Kidney (tissue), 14 donors: ENCODE results near the gene MB21D2. TPM values are rescaled to one million over a fixed set of nuclear protein-coding genes. Genes with fewer than 3 reads are reported as not detected.

Experiments
- DNase-seq, 5 donors: peaks; one replicate each; pipeline ENCODE4 v3.0.0-alpha.2; 2013 to 2020
- FAIRE-seq: peaks from 2 replicates; lab custom pipeline; 2012; peaks lifted over from hg19 to GRCh38; lab: Jason Lieb, UNC
- H3K27ac ChIP-seq, 2 donors: one replicate each; pipeline ENCODE4 v1.7.0; 2013; ENCODE audit warnings: low read depth in 2 of 2, low read length in 2 of 2, inconsistent platforms in 1 of 2
- H3K27me3 ChIP-seq: one replicate; pipeline ENCODE4 v1.7.1; 2013; ENCODE audit warnings: low read length, inconsistent platforms; ENCODE audit not compliant: control insufficient read depth, insufficient read depth
- H3K36me3 ChIP-seq, 3 donors: one replicate each; pipeline versions ENCODE4 v1.7.0 to v1.7.1; 2013; ENCODE audit warnings: low read length in 3 of 3, control low read depth in 1 of 3, inconsistent platforms in 1 of 3; ENCODE audit not compliant: insufficient read depth in 3 of 3, control insufficient read depth in 2 of 3
- H3K4me1 ChIP-seq, 3 donors: one replicate each; pipeline versions ENCODE4 v1.7.0 to v1.7.1; 2013; ENCODE audit warnings: low read length in 3 of 3, inconsistent platforms in 1 of 3, low read depth in 1 of 3; ENCODE audit not compliant: control insufficient read depth in 2 of 3, insufficient read depth in 2 of 3
- H3K4me3 ChIP-seq, 3 donors: one replicate each; pipeline versions ENCODE4 v1.7.0 to v1.8.1; 2013; ENCODE audit warnings: low read length in 3 of 3, control low read depth in 1 of 3, inconsistent platforms in 1 of 3
- H3K9ac ChIP-seq, 3 donors: one replicate each; pipeline versions ENCODE4 v1.7.0 to v1.7.1; 2013; ENCODE audit warnings: low read length in 3 of 3, control low read depth in 1 of 3, inconsistent platforms in 1 of 3
- H3K9me3 ChIP-seq, 3 donors: one replicate each; pipeline versions ENCODE4 v1.7.0 to v1.7.1; 2013; ENCODE audit warnings: low read length in 3 of 3, control low read depth in 1 of 3, inconsistent platforms in 1 of 3; ENCODE audit not compliant: control insufficient read depth in 2 of 3, insufficient read depth in 1 of 3
- intact Hi-C: fragments of 100-400 bp; cut with DNase I; formaldehyde crosslinking; loops from one replicate; pipeline ENCODE4 v1.11.1; 2022
- polyA plus RNA-seq: library from polyadenylated mRNA; stranded (reverse); fragments of 350-450 nt; fragmentation: Illumina TruSeq; extraction: RNeasy Lipid Tissue Mini Kit (QIAGEN cat#74804); gene quantifications from one replicate; pipeline ENCODE4 v1.2.3, GENCODE V29; 2014; ENCODE audit warnings: low read depth, low replicate concordance; ENCODE audit not compliant: insufficient read depth
- total RNA-seq: library from RNA; stranded (reverse); fragmentation: NEBNext Ultra II Directional; extraction: Animal tissue kit (Norgen Biotek cat#: 25700); gene quantifications from one replicate; pipeline ENCODE4 v1.2.1, GENCODE V29; 2021
- TF ChIP-seq, protein P1 (sequence below): IDR thresholded peaks from 3 replicates; pipeline ENCODE4 v1.5.1; 2012; ENCODE audit warnings: mild to moderate bottlenecking, moderate library complexity, borderline replicate concordance; ENCODE audit not compliant: insufficient read depth; ENCODE audit errors: extremely low read depth
- donor health status: control.
- donor health status: control.
- donor health status: control.
- donor health status: control.
- donor health status: control.
- donor health status: DM: yes; HTN: yes; CAD: no.
- donor health status: Normal renal cell carcinoma (clear cell type).

Gene MB21D2
- total and polyA plus RNA-seq, 2 donors from 2014 or later: 3.2 to 3.9 TPM

DNA sequence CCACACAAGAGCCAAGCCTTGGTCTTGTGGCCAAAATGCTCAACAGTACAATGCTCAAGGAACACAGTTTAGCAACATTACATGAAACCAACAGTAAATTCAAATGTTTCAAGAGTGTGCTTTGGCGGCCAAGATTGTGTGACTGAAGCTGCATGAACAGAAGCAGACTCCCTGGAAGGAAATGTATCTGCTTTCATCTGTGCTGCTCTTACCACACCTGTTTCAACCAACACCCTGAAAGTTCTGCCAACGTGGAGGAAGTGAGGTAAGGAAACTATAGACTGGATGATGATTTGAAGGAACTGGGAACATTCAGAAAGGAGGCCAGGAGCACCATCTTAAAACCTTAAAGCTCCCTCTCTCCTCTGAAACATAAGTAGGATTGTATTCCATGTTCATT lies 55.7 kb downstream of the MB21D2 start:
- Histone ChIP-seq H3K4me3 (no peak overlapping the region), H3K27me3 (no peaks in the 10 kb centered on the region), H3K27ac (no peak overlapping the region), H3K36me3 (no peaks in the 10 kb centered on the region), H3K9ac (no peak overlapping the region), H3K9me3 (no peaks in the 10 kb centered on the region), H3K4me1 (no peaks in the 10 kb centered on the region)
- intact Hi-C loops: no loop called here
- FAIRE-seq (no peak), DNase-seq (no peak)
- TF ChIP-seq, protein P1, sequence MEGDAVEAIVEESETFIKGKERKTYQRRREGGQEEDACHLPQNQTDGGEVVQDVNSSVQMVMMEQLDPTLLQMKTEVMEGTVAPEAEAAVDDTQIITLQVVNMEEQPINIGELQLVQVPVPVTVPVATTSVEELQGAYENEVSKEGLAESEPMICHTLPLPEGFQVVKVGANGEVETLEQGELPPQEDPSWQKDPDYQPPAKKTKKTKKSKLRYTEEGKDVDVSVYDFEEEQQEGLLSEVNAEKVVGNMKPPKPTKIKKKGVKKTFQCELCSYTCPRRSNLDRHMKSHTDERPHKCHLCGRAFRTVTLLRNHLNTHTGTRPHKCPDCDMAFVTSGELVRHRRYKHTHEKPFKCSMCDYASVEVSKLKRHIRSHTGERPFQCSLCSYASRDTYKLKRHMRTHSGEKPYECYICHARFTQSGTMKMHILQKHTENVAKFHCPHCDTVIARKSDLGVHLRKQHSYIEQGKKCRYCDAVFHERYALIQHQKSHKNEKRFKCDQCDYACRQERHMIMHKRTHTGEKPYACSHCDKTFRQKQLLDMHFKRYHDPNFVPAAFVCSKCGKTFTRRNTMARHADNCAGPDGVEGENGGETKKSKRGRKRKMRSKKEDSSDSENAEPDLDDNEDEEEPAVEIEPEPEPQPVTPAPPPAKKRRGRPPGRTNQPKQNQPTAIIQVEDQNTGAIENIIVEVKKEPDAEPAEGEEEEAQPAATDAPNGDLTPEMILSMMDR: no peak

DNA sequence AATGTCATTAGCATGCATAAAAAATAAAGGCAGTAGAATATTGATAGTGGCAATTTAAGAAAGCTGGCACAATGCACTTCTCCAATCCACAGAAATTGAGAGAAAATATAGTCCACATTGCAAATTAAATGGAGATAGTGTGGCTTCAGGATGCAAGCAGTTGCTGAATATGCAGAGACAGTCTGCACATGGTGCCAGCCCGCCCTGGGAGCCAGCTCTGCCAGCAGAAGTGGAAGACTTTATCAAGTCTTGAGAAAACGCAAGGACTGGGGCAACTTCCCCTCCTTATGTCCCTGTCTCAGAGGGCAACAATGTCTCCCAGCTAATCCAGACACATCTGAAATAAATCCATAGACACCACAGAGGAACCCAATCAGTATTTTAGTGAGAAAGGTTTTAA lies 57.2 kb downstream of the MB21D2 start:
- no peaks in the 10 kb centered on the region for H3K36me3 ChIP-seq
- H3K4me1 ChIP-seq: no peaks in the 10 kb centered on the region
- intact Hi-C loops: no loop called here
- no peaks in the 10 kb centered on the region for H3K27me3 ChIP-seq
- H3K9ac ChIP-seq: no peak overlapping the region
- no peak overlapping the region for H3K4me3 ChIP-seq
- H3K27ac ChIP-seq: no peak overlapping the region
- no peak for FAIRE-seq
- no peaks in the 10 kb centered on the region for H3K9me3 ChIP-seq
- TF ChIP-seq, protein P1: no peak
- no peak for DNase-seq

DNA sequence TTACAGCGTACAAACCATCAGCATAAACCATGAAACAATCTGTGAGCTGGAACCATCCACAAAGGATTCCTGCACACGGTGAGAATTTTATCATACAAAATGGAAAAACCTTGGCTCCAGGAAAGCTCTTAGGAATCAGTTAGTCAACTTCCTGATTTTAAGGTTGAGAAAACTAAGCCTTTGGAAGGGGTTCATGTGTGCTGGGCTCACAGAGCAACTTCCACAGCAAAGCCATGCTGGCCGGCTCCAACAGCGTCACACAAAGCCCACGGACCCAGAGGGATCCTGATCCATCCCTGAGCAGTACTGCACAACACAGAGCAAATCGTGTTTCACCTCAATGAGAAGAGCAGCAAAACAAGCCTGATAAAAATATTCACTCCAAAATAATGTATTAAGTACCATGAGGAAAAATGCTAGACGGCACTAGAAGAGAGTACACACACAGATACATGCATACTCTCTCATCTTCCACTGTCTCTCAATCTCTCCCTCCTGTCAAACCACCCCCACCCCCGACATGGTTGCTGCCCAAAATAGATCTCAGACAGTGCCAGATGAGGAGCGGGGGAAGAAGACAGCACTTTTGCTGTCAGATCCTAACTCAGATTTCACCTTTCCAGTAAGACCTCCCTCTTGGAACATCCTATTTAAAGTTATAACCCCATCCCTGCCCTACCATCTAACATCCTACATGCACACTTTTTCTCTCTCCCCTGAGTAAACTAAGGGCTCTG lies 58.6 kb downstream of the MB21D2 start:
- Histone ChIP-seq H3K27me3 (no peaks in the 10 kb centered on the region), H3K36me3 (no peaks in the 10 kb centered on the region), H3K27ac (no peak overlapping the region), H3K4me3 (no peak overlapping the region), H3K4me1 (no peaks in the 10 kb centered on the region), H3K9ac (no peak overlapping the region), H3K9me3 (peaks cover 0 to 3% (median 0%) of the 10 kb centered on the region in 3 donors)
- intact Hi-C loops: no loop called here
- no peak for DNase-seq
- no peak for FAIRE-seq
- TF ChIP-seq, protein P1: no peak
